Mucosa of descending colon (tissue), 3 donors: ENCODE data around the gene TNPO2. TPM values are rescaled to one million over a fixed set of nuclear protein-coding genes. Genes with fewer than 3 reads are reported as not detected.
A peak's percentile ranks its signal among the peaks of the same experiment; 100 is the strongest.

ENCODE experiments used
- ATAC-seq: fragments of 200-7000 bp; cut with Tn5 transposase; one replicate; pipeline ENCODE4 v1.9.1; 2020; ENCODE audit warnings: mild to moderate bottlenecking, moderate library complexity
- DNase-seq, 3 donors: peaks; one replicate each; pipeline ENCODE4 v3.0.0-alpha.2; 2020
- H3K36me3 ChIP-seq: fragments of 200-600 bp; one replicate; pipeline ENCODE4 v1.8.0; 2021; ENCODE audit warnings: low read depth, mild to moderate bottlenecking
- H3K4me1 ChIP-seq: fragments of 200-600 bp; one replicate; pipeline ENCODE4 v1.8.0; 2021; ENCODE audit warnings: low read depth, mild to moderate bottlenecking
- H3K4me3 ChIP-seq: fragments of 200-600 bp; one replicate; pipeline ENCODE4 v1.8.0; 2021; ENCODE audit warnings: mild to moderate bottlenecking
- H3K9me3 ChIP-seq: fragments of 200-600 bp; one replicate; pipeline ENCODE4 v1.8.0; 2021; ENCODE audit warnings: mild to moderate bottlenecking
- CTCF ChIP-seq: fragments of 200-600 bp; IDR thresholded peaks from one replicate; pipeline ENCODE4 v1.8.0; 2022; ENCODE audit warnings: antibody characterized with exemption, mild to moderate bottlenecking
- intact Hi-C, 2 donors: fragments of 100-400 bp; cut with DNase I in 1 of 2; cut with micrococcal nuclease in 1 of 2; formaldehyde crosslinking; loops; one replicate each; pipeline versions ENCODE4 v1.11.0 to v1.11.1; 2022; cut with DNase I, micrococcal nuclease
- total RNA-seq, 3 donors: library from RNA; stranded (reverse); fragmentation: NEBNext Ultra II Directional in 2 of 3; extraction: Animal tissue kit (Norgen Biotek cat#: 25700) in 2 of 3; gene quantifications; one replicate each; pipeline versions ENCODE4 v1.2.1 to v1.2.4, GENCODE V29; 2021 to 2023
- donor health status: DM: no; HTN: no; CAD: no; lungs with moderate emphysema.
- donor health status: DM: no; HTN: no; CAD: no.
- donor health status: DM: no; HTN: yes; CAD: no.

The TNPO2 gene
- total RNA-seq, 3 donors from 2014 or later, result 48.9 to 73.3 (median 66.9) TPM

GRCh38 chr19:12666265-12667048 is 57.3 kb downstream of the TNPO2 start, which contains the start of the genes MAN2B1 and WDR83:
Gene MAN2B1 (minus strand): TSS chr19:12666742. CDS start chr19:12666701, 41 bp downstream.
Gene WDR83 (plus strand): TSS chr19:12666807. CDS start chr19:12669791, 2,984 bp downstream.
- peak within 1 kb of the TSS; percentile 54 for H3K4me3 ChIP-seq

GRCh38 chr19:12665671-12666264 is 58.0 kb downstream of the TNPO2 start:
- peak in 1 of 3 donors; percentile 59 for DNase-seq
- peaks cover 33% of the 10 kb centered on the region for H3K4me1 ChIP-seq
- H3K36me3 ChIP-seq, result no peaks in the 10 kb centered on the region
- ATAC-seq, result peak; percentile 5
- intact Hi-C loops, result no loop called here
- no peak for TF ChIP-seq CTCF
- H3K9me3 ChIP-seq, result no peaks in the 10 kb centered on the region
- H3K4me3 ChIP-seq, result no peak overlapping the region

More at GRCh38 chr19:12666265-12667048, 57.3 kb downstream of the TNPO2 start, which contains the start of the genes MAN2B1 and WDR83:
- H3K36me3 ChIP-seq, result no peaks in the 10 kb centered on the region
- intact Hi-C loops, result no loop called here
- H3K9me3 ChIP-seq, result no peaks in the 10 kb centered on the region
- peaks cover 33% of the 10 kb centered on the region for H3K4me1 ChIP-seq
- DNase-seq (peak; percentile 83 to 86 (median 86)), ATAC-seq (peak; percentile 87)
- TF ChIP-seq CTCF, result no peak

- DNase-seq (peak in 2 of 3 donors; percentile 52 to 81), ATAC-seq (peak; percentile 6)
- Histone ChIP-seq H3K36me3 (no peaks in the 10 kb centered on the region), H3K4me3 (no peak overlapping the region), H3K4me1 (peaks cover 27% of the 10 kb centered on the region), H3K9me3 (no peaks in the 10 kb centered on the region)
- intact Hi-C loops, result no loop called here
- TF ChIP-seq CTCF, result no peak
Measured at GRCh38 chr19:12665281-12665573, 58.5 kb downstream of the TNPO2 start.

GRCh38 chr19:12664406-12665280 is 59.1 kb downstream of the TNPO2 start:
- intact Hi-C loops, result no loop called here
- Histone ChIP-seq H3K36me3 (no peaks in the 10 kb centered on the region), H3K4me3 (no peak overlapping the region), H3K9me3 (no peaks in the 10 kb centered on the region), H3K4me1 (peaks cover 25% of the 10 kb centered on the region)
- TF ChIP-seq CTCF, result no peak
- peak; percentile 29 for ATAC-seq
- DNase-seq, result peak in 2 of 3 donors; percentile 55 to 67

GRCh38 chr19:12660980-12661379 is 62.8 kb downstream of the TNPO2 start:
- intact Hi-C loops, result no loop called here
- Histone ChIP-seq H3K4me3 (no peak overlapping the region), H3K4me1 (peaks cover 6% of the 10 kb centered on the region), H3K9me3 (no peaks in the 10 kb centered on the region), H3K36me3 (no peaks in the 10 kb centered on the region)
- no peak for TF ChIP-seq CTCF
- DNase-seq (no peak), ATAC-seq (no peak)
